GM20000 (cell line): ENCODE results near the gene BAAT.
"Not testable (repeated sequence)": the region's sequence is repeated elsewhere in the genome, so short reads cannot be mapped to it uniquely, and the experiment has no call there.

Experiments used
- DNase-seq: peaks from one replicate; pipeline ENCODE4 v3.0.0; 2012; ENCODE audit warnings: low spot score
- CTCF ChIP-seq: IDR thresholded peaks from 2 replicates; pipeline ENCODE4 v1.5.1; 2012; ENCODE audit warnings: mild to moderate bottlenecking, control low read depth; ENCODE audit errors: extremely low read depth, missing control alignments

Gene BAAT

GRCh38 chr9:101342595-101342994, 42.2 kb downstream of the BAAT start:
- DNase-seq = no peak
- no peak for TF ChIP-seq CTCF

DNA sequence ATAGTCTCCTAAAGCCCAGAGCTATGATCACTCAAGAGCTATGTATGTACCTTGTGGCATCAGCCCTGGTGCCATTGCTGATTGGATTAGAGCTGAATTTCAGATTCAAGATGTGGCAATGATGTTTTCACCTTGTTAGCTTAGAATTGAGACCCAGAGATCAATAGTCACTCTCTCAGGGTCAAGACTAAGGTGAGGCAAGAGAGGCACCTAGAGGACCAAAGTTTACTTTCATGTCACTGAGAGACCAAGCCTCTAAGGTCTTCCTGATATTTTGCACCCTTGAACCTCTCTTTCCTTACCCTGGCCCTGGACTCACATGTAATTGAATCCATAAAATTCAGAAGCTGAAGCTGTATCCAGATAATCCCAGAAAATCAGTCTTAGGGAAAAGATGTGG, 42.8 kb downstream of the BAAT start:
- DNase-seq = no peak
- no peak for TF ChIP-seq CTCF

- TF ChIP-seq CTCF = no peak
- no peak for DNase-seq
Measured at GRCh38 chr9:101337237-101337636, 47.6 kb downstream of the BAAT start.

- no peak for TF ChIP-seq CTCF
- DNase-seq = no peak
Measured at GRCh38 chr9:101336091-101336490, 48.7 kb downstream of the BAAT start.

DNA sequence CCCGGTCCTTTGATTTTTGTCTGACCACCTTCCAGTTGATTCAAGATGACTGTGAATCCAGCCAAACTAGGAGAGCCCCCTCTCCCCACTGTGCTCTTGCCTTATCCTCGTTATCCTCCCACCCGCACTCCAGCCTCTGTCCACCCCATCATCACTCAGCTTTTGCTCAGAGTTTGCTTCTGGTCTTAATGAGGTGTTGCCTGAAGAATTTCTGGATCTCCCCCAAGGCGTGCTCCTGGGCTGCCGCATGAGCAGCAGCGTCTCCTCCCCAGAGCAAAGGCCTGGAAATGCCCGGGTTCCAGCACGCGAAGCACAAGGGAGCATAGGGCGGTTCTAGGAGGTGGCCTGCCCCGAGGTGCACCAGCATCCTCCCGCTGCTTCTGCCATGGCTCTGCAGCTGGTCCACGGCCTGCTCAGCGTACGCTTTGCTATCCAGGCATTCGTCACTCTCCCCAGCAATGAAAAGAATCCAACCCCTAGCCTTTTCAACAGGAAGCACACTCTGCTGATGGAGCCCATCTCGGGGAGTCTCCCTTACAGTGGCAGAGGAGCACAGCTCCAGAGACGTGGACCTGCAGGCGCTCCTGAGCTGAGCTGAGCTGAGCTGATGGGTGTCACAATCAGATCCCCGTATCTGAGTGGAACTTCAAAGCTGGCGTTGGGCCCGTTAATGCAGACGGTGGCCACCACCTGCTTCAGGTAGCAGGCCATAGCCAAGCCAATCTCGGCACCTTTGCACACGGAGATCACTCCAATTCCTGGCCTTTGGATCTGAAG, 50.7 kb downstream of the BAAT start:
- TF ChIP-seq CTCF = no peak

DNA sequence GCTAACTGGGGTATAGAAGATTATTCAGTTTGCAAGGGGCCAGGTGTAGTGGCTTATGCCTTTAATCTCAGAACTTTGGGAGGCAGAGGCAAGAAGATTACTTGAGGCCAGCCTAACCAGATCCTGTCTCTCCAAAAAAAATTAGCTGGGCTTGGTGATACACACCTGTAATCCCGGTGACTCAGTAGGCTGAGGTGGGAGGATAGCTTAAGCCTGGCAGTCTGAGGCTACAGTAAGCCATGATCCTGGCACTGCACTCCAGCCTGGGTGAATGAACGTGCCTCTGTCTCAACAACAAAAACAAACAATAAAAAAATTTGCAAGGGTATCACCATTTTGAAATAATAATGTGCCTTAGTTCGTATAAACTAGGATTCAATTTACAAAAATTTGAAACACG, 51.3 kb downstream of the BAAT start:
- DNase-seq = no peak
- no peak for TF ChIP-seq CTCF

More for the DNA sequence above, 50.7 kb downstream of the BAAT start:
- no peak for DNase-seq

DNA sequence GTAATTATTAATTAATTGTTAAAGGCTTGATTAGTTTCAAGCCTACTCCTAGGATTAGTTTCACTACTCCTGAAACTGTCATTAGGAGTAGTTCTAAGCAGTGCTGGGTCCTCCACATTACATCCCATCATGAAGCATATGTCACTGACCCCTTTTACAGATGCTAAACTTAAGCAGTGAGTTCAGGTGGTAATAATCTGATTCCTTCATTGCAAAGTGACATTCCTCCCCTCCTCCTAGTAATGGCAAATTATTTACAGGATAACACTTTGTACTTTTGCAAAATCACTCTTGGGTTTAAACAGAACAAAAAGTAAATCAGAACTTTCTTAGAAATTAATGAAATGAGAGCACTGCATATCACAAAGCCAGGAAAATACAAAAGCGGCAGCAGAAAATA, 52.4 kb downstream of the BAAT start:
- no peak for DNase-seq
- TF ChIP-seq CTCF = no peak

- DNase-seq = not testable (repeated sequence)
Measured at GRCh38 chr9:101327422-101327909, 57.3 kb downstream of the BAAT start.
